Measurements from ENCODE around the gene SDHB.
A peak's percentile ranks its signal among the peaks of the same experiment; 100 is the strongest.

SDHB gene

GRCh38 chr1:17053685-17054410 lies at the start of gene SDHB:
Gene SDHB (minus strand): TSS chr1:17054032. CDS start chr1:17054019, 13 bp downstream.
- DNase-seq (ENCODE audit: low read depth), result peak; percentile 99
- peak within 1 kb of the TSS; percentile 97 for H3K4me3 ChIP-seq (ENCODE audit: low read depth, low read length)
- no peak for TF ChIP-seq CTCF (conservative IDR thresholded peaks at IDR 0.05; ENCODE audit: low read depth, low read length)

DNA sequence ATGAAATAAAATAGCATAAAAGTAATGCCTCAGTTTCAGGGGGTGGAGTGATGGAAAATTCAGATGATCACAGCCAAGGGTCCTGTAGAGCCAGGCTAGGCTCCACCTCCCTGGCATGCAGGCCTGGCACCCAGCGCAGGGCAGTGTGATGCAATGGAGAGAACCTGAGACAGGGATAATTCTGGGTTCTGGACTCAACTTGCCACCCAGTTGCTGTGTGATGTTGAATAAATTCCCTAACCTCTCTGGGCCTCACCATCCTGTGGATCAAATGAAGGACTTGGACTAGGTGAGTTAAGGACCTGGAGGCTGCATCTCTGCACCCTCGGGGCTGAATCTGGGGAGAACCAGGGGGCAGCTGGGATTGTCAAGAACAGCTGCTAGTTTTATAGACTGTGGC lies 48.4 kb upstream of the SDHB start:
- no peak for DNase-seq (ENCODE audit: low read depth)
- no peak overlapping the region for H3K4me3 ChIP-seq (ENCODE audit: low read depth, low read length)
- TF ChIP-seq CTCF (conservative IDR thresholded peaks at IDR 0.05; ENCODE audit: low read depth, low read length), result no peak

GRCh38 chr1:17101261-17101660 lies 47.4 kb upstream of the SDHB start:
- DNase-seq (ENCODE audit: low read depth), result no peak
- TF ChIP-seq CTCF (conservative IDR thresholded peaks at IDR 0.05; ENCODE audit: low read depth, low read length), result no peak
- H3K4me3 ChIP-seq (ENCODE audit: low read depth, low read length), result no peak overlapping the region

- DNase-seq (ENCODE audit: low read depth), result no peak
- no peak for TF ChIP-seq CTCF (conservative IDR thresholded peaks at IDR 0.05; ENCODE audit: low read depth, low read length)
- no peak overlapping the region for H3K4me3 ChIP-seq (ENCODE audit: low read depth, low read length)
Observed at GRCh38 chr1:17099616-17100340, 45.9 kb upstream of the SDHB start.

DNA sequence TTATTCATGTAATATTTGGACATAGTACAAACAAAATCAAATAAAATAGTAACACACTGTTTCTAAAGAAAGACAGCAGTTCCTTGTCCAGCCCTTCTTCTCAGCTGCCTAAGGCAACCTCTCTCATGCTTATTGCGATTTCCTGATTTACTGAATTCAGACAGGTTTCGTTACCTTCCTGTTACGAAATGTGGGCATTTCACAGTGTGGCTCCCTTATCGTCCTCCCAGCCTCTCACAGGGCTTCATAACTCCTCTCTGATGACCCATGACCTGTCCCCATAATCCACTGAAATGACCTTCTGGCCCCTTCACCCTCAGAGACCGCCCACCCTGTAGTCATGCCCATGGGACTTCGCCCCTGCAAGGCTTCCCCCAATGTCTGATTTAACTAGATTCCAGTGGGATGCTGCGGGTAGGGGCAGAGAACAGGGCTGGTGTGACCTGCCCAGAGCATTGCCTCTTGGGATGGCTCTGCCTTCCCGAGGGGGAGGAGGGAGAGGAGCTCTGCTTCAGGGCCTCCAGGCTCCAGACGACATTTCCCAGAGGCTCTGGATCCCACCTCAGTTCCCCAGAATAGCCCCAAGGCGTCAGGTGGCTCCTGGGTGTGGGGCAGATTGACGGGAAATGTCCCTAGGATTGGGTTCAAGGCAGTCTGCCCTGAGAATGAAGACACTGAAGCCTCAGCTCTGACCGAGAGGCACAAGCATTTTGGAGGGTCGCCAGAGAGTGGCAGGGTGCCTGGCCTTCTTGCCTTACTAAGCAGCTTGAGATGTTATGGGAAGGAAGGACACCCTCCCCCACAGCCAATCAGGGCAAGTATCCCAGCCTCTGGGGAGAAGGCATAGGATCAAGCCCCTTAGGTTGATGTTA lies 44.9 kb upstream of the SDHB start:
- TF ChIP-seq CTCF (conservative IDR thresholded peaks at IDR 0.05; ENCODE audit: low read depth, low read length), result no peak
- no peak overlapping the region for H3K4me3 ChIP-seq (ENCODE audit: low read depth, low read length)
- DNase-seq (ENCODE audit: low read depth), result peak; percentile 16

GRCh38 chr1:17097787-17098186 lies 44.0 kb upstream of the SDHB start:
- no peak for DNase-seq (ENCODE audit: low read depth)
- no peak for TF ChIP-seq CTCF (conservative IDR thresholded peaks at IDR 0.05; ENCODE audit: low read depth, low read length)
- H3K4me3 ChIP-seq (ENCODE audit: low read depth, low read length), result no peak overlapping the region

Measured in choroid plexus epithelial cell (primary cell).